GM13977 (cell line): Measurements from ENCODE around the gene MRPL12.

ENCODE experiments used
- DNase-seq: peaks from one replicate; pipeline ENCODE4 v3.0.0; 2012; ENCODE audit warnings: low spot score
- in situ Hi-C: fragments of 300-500 bp; cut with MboI; formaldehyde crosslinking; loops from one replicate; pipeline ENCODE4 v1.12.0; 2022; ENCODE audit warnings: low sequenced_read_pairs, low pct_unique_long_range_greater_than_20kb, mixed read lengths, inconsistent platforms; ENCODE audit not compliant: unreplicated experiment
- TF ChIP-seq, protein P1 (sequence below): IDR thresholded peaks from 2 replicates; pipeline ENCODE4 v1.5.1; 2012; ENCODE audit warnings: mild to moderate bottlenecking, control low read depth; ENCODE audit not compliant: insufficient read depth; ENCODE audit errors: extremely low read depth, missing control alignments

MRPL12 gene

DNA sequence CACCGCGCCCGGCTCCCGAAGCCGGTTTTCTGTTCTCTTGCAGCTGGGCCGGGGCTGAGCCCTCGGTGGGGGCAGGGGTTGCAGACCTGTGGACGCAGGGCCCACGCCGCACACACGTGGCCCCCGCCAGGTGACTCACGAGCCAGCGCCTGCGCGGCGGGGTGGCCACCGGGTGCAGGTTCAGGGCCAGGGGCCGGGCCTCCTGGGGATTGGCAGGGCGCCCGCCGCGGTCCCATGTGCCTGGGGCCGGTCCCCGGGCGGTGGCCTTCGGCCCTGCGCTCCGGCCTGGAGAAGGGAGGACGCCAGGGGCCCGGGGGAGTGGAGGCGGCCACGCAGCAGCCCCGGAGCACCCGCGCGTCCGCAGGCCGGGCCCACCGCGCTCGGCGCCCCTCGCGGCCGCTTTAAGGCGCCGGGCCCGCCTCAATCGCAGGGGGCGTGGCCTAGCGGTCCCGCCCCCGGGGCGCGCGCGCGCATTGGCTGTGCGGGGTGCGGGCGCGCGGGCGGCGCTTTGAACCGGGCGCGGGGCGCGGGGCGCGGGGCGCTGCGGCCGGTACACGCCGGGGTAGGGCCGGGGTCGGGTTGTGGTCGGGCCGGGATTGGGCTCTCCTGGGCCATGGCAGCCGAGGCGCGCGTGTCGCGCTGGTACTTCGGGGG lies 8.8 kb downstream of the MRPL12 start, which contains the start of gene SLC25A10:
Gene SLC25A10 (plus strand): TSS at position 471 of the 654 bp plus-strand sequence. CDS start 143 bp downstream, at position 614.
- peak; percentile 97 for DNase-seq
- in situ Hi-C loops: no loop called here
- TF ChIP-seq, protein P1, sequence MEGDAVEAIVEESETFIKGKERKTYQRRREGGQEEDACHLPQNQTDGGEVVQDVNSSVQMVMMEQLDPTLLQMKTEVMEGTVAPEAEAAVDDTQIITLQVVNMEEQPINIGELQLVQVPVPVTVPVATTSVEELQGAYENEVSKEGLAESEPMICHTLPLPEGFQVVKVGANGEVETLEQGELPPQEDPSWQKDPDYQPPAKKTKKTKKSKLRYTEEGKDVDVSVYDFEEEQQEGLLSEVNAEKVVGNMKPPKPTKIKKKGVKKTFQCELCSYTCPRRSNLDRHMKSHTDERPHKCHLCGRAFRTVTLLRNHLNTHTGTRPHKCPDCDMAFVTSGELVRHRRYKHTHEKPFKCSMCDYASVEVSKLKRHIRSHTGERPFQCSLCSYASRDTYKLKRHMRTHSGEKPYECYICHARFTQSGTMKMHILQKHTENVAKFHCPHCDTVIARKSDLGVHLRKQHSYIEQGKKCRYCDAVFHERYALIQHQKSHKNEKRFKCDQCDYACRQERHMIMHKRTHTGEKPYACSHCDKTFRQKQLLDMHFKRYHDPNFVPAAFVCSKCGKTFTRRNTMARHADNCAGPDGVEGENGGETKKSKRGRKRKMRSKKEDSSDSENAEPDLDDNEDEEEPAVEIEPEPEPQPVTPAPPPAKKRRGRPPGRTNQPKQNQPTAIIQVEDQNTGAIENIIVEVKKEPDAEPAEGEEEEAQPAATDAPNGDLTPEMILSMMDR: no peak

- in situ Hi-C loops: no loop called here
- DNase-seq: peak; percentile 72
- TF ChIP-seq, protein P1: peak; percentile 32
Observed at GRCh38 chr17:81712468-81713003, 9.4 kb downstream of the MRPL12 start.

DNA sequence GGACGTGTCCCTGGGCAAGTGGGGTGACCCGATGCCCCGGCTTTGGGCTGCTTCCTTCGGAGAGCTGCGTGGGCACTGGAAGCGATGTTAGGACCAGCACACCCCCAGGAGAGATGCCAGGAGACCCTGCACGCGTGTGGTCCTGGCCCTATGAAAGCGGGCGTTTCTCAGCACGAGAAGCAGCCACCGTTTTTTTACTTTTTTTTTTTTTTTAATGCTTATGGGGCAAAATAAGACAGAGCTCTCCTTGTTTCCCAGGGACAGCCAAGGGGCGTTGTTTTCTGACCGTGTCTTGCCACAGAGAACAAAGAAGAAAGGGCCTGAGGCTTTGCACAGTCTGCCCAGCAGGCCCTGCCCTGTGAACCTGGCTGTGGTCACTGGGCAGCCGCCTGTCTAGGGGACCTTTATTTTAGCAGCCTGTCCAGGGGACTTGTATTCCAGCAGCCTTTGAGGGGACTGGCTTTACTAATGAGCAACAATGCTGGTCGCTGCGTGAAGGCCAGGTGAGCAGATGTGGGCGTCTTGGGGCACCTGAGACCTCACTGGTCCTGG lies 9.9 kb downstream of the MRPL12 start:
- TF ChIP-seq, protein P1: no peak
- in situ Hi-C loops: no loop called here
- DNase-seq: no peak

GRCh38 chr17:81713556-81714411 lies 10.6 kb downstream of the MRPL12 start:
- TF ChIP-seq, protein P1: no peak
- in situ Hi-C loops: no loop called here
- no peak for DNase-seq

DNA sequence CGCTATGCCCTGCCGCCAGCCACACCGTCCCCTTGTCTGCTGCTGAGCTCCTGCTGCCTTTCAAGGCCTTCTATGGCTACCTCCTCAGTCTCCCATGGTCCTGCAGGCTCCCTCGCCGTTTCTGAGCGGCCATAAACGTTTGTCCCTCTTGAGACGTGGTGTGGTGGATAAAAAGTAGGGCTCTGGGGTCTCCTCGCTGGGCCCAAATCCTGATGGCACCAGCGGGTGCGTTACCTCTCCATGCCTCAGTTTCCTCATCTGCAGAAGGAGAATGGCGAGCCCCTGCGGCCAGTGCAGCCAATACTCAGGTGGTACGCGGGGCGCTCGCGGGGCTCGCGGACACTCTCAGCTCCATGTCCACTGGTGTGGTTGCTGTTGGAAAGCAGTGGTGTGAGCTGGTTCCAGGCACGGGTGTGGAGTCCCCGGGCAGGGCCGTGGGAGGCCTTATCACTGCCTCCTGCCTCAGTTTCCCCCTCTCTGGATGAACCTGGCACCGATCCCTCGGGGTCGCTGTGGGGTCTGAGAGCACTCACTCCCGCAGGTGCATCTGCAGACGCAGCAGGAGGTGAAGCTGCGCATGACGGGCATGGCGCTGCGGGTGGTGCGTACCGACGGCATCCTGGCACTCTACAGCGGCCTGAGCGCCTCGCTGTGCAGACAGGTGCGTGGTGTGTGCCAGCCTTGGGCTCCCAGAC lies 11.4 kb downstream of the MRPL12 start:
- TF ChIP-seq, protein P1: no peak
- no peak for DNase-seq
- in situ Hi-C loops: no loop called here
